ENCODE measurements around the gene ANKRD44. TPM values are rescaled to one million over a fixed set of nuclear protein-coding genes. Genes with fewer than 3 reads are reported as not detected.

Gene ANKRD44
- polyA plus RNA-seq, 2 of the 4 experiments (the other 2 are of a cell fraction): 0.97 to 5.9 TPM

- no peak for TF ChIP-seq BHLHE40 (IDR thresholded peaks at IDR 0.05; ENCODE audit: low read depth, low read length)
- TF ChIP-seq ZC3H11A (IDR thresholded peaks at IDR 0.05): no peak
These were observed 335.6 kb downstream of the ANKRD44 start (continued) for GRCh38 chr2:196974970-196975369.

GRCh38 chr2:196971574-196972279 lies 338.9 kb downstream of the ANKRD44 start:
- CTCF ChIA-PET: interaction anchor here (0.6 to 1.1 kb wide), 2 partner anchors 10 to 680 kb away, joined by 3 read pairs; no protein-coding TSS in a partner anchor
- FAIRE-seq: no peak

GRCh38 chr2:196970099-196970498 lies 340.5 kb downstream of the ANKRD44 start:
- ChIA-PET CTCF (no interaction called here), POLR2A (no interaction called here)
- ATAC-seq (no peak), FAIRE-seq (no peak), DNase-seq (ENCODE audit: low read depth in 1 of 2, low spot score in 1 of 2) (no peak)
- no peaks in the 10 kb centered on the region for H3K4me1 ChIP-seq
- no peak for TF ChIP-seq GATA3 (IDR thresholded peaks at IDR 0.05; ENCODE audit: borderline replicate concordance)
- TF ChIP-seq RCOR1 (IDR thresholded peaks at IDR 0.05; ENCODE audit: low read depth, low read length): no peak
- TF ChIP-seq RNF2 (IDR thresholded peaks at IDR 0.05; ENCODE audit: borderline replicate concordance, low read depth): no peak
- no peak for TF ChIP-seq ZFP36 (IDR thresholded peaks at IDR 0.05; ENCODE audit: borderline replicate concordance, partially characterized antibody)
- TF ChIP-seq ATOH8 (CRISPR knock-in tag; IDR thresholded peaks at IDR 0.05; ENCODE audit: low read depth): no peak
- TF ChIP-seq ZC3H11A (IDR thresholded peaks at IDR 0.05): no peak
- TF ChIP-seq HOXB5 (CRISPR knock-in tag; IDR thresholded peaks at IDR 0.05): no peak
- no peaks in the 10 kb centered on the region for H3K9me3 ChIP-seq
- H3K4me2 ChIP-seq: no peak overlapping the region
- WGBS (ENCODE audit: missing lambda C conversion rate): 50% methylated on average over 4 of the region's 4 CpGs
- H3K4me3 ChIP-seq: no peak overlapping the region
- no peak overlapping the region for H3K27ac ChIP-seq

More at GRCh38 chr2:196971574-196972279, 338.9 kb downstream of the ANKRD44 start:
- no peaks in the 10 kb centered on the region for H3K4me1 ChIP-seq
- ATAC-seq: no peak; a peak in 1 of 6 replicates
- no peak overlapping the region for H3K4me3 ChIP-seq
- no peak for DNase-seq (ENCODE audit: low read depth in 1 of 2, low spot score in 1 of 2)
- H3K4me2 ChIP-seq: no peak overlapping the region
- H3K27ac ChIP-seq: no peak overlapping the region
- POLR2A ChIA-PET: no interaction called here
- TF ChIP-seq EHF (CRISPR knock-in tag; IDR thresholded peaks at IDR 0.05) (no peak), ZC3H11A (IDR thresholded peaks at IDR 0.05) (no peak), CHD2 (IDR thresholded peaks at IDR 0.05; ENCODE audit: low read length, partially characterized antibody) (no peak), USF2 (IDR thresholded peaks at IDR 0.05) (no peak), FOSB (CRISPR knock-in tag; IDR thresholded peaks at IDR 0.05) (no peak), RAD21 (conservative IDR thresholded peaks at IDR 0.05 in 1 of 2, IDR thresholded peaks at IDR 0.05 in 1 of 2) (no peak), GATA3 (IDR thresholded peaks at IDR 0.05; ENCODE audit: borderline replicate concordance) (no peak)
- H3K9me3 ChIP-seq: no peaks in the 10 kb centered on the region
- WGBS (ENCODE audit: missing lambda C conversion rate): 51% methylated on average over 2 of the region's 3 CpGs

GRCh38 chr2:196968516-196968915 lies 342.1 kb downstream of the ANKRD44 start:
- H3K9me3 ChIP-seq: no peaks in the 10 kb centered on the region
- ChIA-PET CTCF (no interaction called here), POLR2A (no interaction called here)
- H3K4me3 ChIP-seq: no peak overlapping the region
- ATAC-seq: no peak
- H3K4me2 ChIP-seq: no peak overlapping the region
- H3K4me1 ChIP-seq: no peaks in the 10 kb centered on the region
- DNase-seq (ENCODE audit: low read depth in 1 of 2, low spot score in 1 of 2): no peak
- TF ChIP-seq ZC3H11A (IDR thresholded peaks at IDR 0.05) (no peak), CBX2 (IDR thresholded peaks at IDR 0.05; ENCODE audit: borderline replicate concordance, low read depth) (no peak)
- 96% methylated on average over 1 of the region's 1 CpG for whole genome bisulfite sequencing (ENCODE audit: missing lambda C conversion rate)
- H3K27ac ChIP-seq: no peak overlapping the region
- FAIRE-seq: no peak

- CTCF ChIA-PET: no interaction called here
- no peak overlapping the region for H3K4me2 ChIP-seq
- ATAC-seq: no peak
- POLR2A ChIA-PET: interaction anchor here (0.6 kb wide), 1 partner anchor 152 kb away, joined by 3 read pairs; no protein-coding TSS in a partner anchor
- H3K9me3 ChIP-seq: no peaks in the 10 kb centered on the region
- no peaks in the 10 kb centered on the region for H3K4me1 ChIP-seq
- WGBS (ENCODE audit: missing lambda C conversion rate): 58% methylated on average over 3 of the region's 3 CpGs
- no peak for FAIRE-seq
- no peak overlapping the region for H3K4me3 ChIP-seq
- H3K27ac ChIP-seq: no peak overlapping the region
- DNase-seq (ENCODE audit: low read depth in 1 of 2, low spot score in 1 of 2): no peak
- TF ChIP-seq KDM1A (IDR thresholded peaks at IDR 0.05; ENCODE audit: low read depth) (no peak), MYC (IDR thresholded peaks at IDR 0.05; ENCODE audit: borderline replicate concordance, low read length) (no peak), RARB (CRISPR knock-in tag; IDR thresholded peaks at IDR 0.05) (no peak), PHF8 (IDR thresholded peaks at IDR 0.05; ENCODE audit: borderline replicate concordance, low read depth) (no peak), ESRRA (IDR thresholded peaks at IDR 0.05; ENCODE audit: borderline replicate concordance, low read length) (no peak), HEYL (CRISPR knock-in tag; IDR thresholded peaks at IDR 0.05) (no peak), RFX5 (IDR thresholded peaks at IDR 0.05) (no peak), FOSL2 (IDR thresholded peaks at IDR 0.05) (no peak), FOSL2 (CRISPR knock-in tag; IDR thresholded peaks at IDR 0.05) (no peak), BHLHE40 (IDR thresholded peaks at IDR 0.05; ENCODE audit: low read depth, low read length) (no peak), MAZ (IDR thresholded peaks at IDR 0.05; ENCODE audit: borderline replicate concordance, low read depth, low read length) (no peak), POLR2AphosphoS2 (conservative IDR thresholded peaks at IDR 0.05; ENCODE audit: low read length) (no peak), BCL3 (IDR thresholded peaks at IDR 0.05) (no peak), SMC3 (IDR thresholded peaks at IDR 0.05) (no peak)
These were observed 342.8 kb downstream of the ANKRD44 start for GRCh38 chr2:196967775-196968174.

All from A549 (cell line).